Right atrium auricular region (tissue), 2 donors: ENCODE measurements around the gene UNK. TPM values are rescaled to one million over a fixed set of nuclear protein-coding genes. Genes with fewer than 3 reads are reported as not detected.

Experiments
- DNase-seq: peaks from one replicate; pipeline ENCODE4 v3.0.0-alpha.2; 2019; ENCODE audit warnings: low spot score
- H3K27ac ChIP-seq, 2 donors: fragments of 200-600 bp; sonication (generic); 1 replicate in 1 of 2; 2 replicates in 1 of 2; pipeline ENCODE4 v1.5.1; 2016 to 2019
- H3K27me3 ChIP-seq, 2 donors: fragments of 200-600 bp; sonication (generic); one replicate each; pipeline versions ENCODE4 v1.5.1 to v1.6.0; 2017 to 2019
- H3K36me3 ChIP-seq: fragments of 200-600 bp; sonication (generic); one replicate; pipeline ENCODE4 v1.5.1; 2016
- H3K4me1 ChIP-seq, 2 donors: fragments of 200-600 bp; sonication (generic); one replicate each; pipeline versions ENCODE4 v1.5.1 to v1.6.0; 2017 to 2019
- H3K4me3 ChIP-seq, 2 donors: fragments of 200-600 bp; sonication (generic); 1 replicate in 1 of 2; 2 replicates in 1 of 2; pipeline ENCODE4 v1.5.1; 2017 to 2019; ENCODE audit warnings: mild to moderate bottlenecking in 1 of 2, moderate library complexity in 1 of 2
- H3K9me3 ChIP-seq, 2 donors: fragments of 200-600 bp; sonication (generic); one replicate each; pipeline ENCODE4 v1.5.1; 2019
- CTCF ChIP-seq, 2 donors: fragments of 200-600 bp; sonication (generic); IDR thresholded peaks; one replicate each; pipeline ENCODE4 v1.5.1; 2019; ENCODE audit warnings: antibody characterized with exemption in 2 of 2
- total RNA-seq, 2 donors: library from RNA; depleted of rRNA; stranded (reverse); fragments of >200 nt; gene quantifications; one replicate each; pipeline ENCODE4 v1.1.0, GENCODE V29; 2016

UNK gene
- total RNA-seq, 2 donors from 2014 or later = 18.8 to 25.3 TPM

GRCh38 chr17:75828076-75828400 is 43.4 kb downstream of the UNK start:
- peaks cover 28% of the 10 kb centered on the region for H3K36me3 ChIP-seq
- H3K9me3 ChIP-seq = no peaks in the 10 kb centered on the region
- peak overlapping the region; percentile 81 to 88 for H3K27ac ChIP-seq
- no peak for DNase-seq
- peak overlapping the region in 1 of 2 donors; percentile 47 for H3K4me3 ChIP-seq
- peaks cover 0 to 44% of the 10 kb centered on the region in 2 donors for H3K4me1 ChIP-seq
- TF ChIP-seq CTCF (IDR thresholded peaks at IDR 0.05) = no peak
- no peaks in the 10 kb centered on the region for H3K27me3 ChIP-seq

GRCh38 chr17:75828741-75829140 is 44.1 kb downstream of the UNK start:
- Histone ChIP-seq H3K9me3 (no peaks in the 10 kb centered on the region), H3K27ac (no peak overlapping the region), H3K4me3 (no peak overlapping the region), H3K36me3 (peaks cover 21% of the 10 kb centered on the region), H3K4me1 (peaks cover 0 to 51% of the 10 kb centered on the region in 2 donors), H3K27me3 (no peaks in the 10 kb centered on the region)
- no peak for DNase-seq
- TF ChIP-seq CTCF (IDR thresholded peaks at IDR 0.05) = no peak

- Histone ChIP-seq H3K36me3 (peaks cover 15% of the 10 kb centered on the region), H3K27me3 (no peaks in the 10 kb centered on the region), H3K27ac (no peak overlapping the region), H3K9me3 (no peaks in the 10 kb centered on the region), H3K4me1 (peaks cover 0 to 49% of the 10 kb centered on the region in 2 donors), H3K4me3 (no peak overlapping the region)
- no peak for DNase-seq
- TF ChIP-seq CTCF (IDR thresholded peaks at IDR 0.05) = peak in 1 of 2 donors; percentile 12
These were observed 45.1 kb downstream of the UNK start for GRCh38 chr17:75829747-75830146.

GRCh38 chr17:75830164-75831031 is 45.8 kb downstream of the UNK start:
- peak overlapping the region in 1 of 2 donors; percentile 11 for H3K27ac ChIP-seq
- DNase-seq = no peak
- no peaks in the 10 kb centered on the region for H3K27me3 ChIP-seq
- peak; percentile 1 to 53 for TF ChIP-seq CTCF (IDR thresholded peaks at IDR 0.05)
- H3K36me3 ChIP-seq = peaks cover 17% of the 10 kb centered on the region
- H3K9me3 ChIP-seq = no peaks in the 10 kb centered on the region
- peaks cover 0 to 46% of the 10 kb centered on the region in 2 donors for H3K4me1 ChIP-seq
- H3K4me3 ChIP-seq = no peak overlapping the region

- Histone ChIP-seq H3K27ac (peak overlapping the region; percentile 79), H3K4me3 (no peak overlapping the region), H3K9me3 (no peaks in the 10 kb centered on the region), H3K4me1 (peaks cover 0 to 46% of the 10 kb centered on the region in 2 donors), H3K36me3 (peaks cover 17% of the 10 kb centered on the region), H3K27me3 (no peaks in the 10 kb centered on the region)
- DNase-seq = no peak
- TF ChIP-seq CTCF (IDR thresholded peaks at IDR 0.05) = no peak
These were observed 46.5 kb downstream of the UNK start for GRCh38 chr17:75831032-75831571.
